ENCODE measurements around the gene GDPD5. TPM values are rescaled to one million over a fixed set of nuclear protein-coding genes. Genes with fewer than 3 reads are reported as not detected.

Gene GDPD5
- total and polyA plus RNA-seq, 9 of the 15 experiments (the other 6 are each of a cell fraction or from before 2014, with no cell fraction given), result 0.32 to 27.3 (median 8.0) TPM

DNA sequence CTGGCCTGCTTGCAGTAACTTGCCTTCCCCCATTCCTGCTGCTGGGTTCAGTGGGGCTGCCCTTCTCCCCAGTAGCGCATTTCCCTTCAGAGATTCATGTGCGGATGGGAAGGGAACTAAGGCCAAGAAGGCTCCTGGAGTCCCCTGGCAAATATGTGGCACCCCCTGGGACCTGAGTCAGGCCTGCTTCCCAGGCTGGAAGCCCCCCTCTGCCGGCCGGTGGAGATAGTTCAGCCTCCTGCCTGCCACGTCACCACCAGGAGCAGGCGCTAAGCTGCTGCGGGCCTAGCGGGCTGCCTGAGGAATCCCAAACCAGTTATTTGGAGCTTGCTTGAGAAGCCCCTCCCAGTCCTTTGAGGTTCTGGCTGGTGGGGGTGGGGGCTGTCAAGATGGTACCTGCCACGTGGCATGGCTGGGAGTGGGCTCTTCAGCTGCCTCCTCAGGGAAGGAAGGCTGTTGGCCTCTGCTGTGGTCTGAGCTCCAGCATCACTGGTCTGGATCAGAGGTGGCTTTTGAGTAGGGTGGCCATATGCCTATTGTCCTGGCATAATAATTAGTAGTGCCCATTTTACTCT lies 38.3 kb upstream of the GDPD5 start (continued):
- TF ChIP-seq CHAMP1 (IDR thresholded peaks at IDR 0.05) (no peak), SMARCA5 (IDR thresholded peaks at IDR 0.05) (no peak), MAZ (CRISPR knock-in tag; conservative IDR thresholded peaks at IDR 0.05 in 1 of 2, IDR thresholded peaks at IDR 0.05 in 1 of 2) (peak in 1 of 2 experiments; percentile 57; a peak in 3 of 4 replicates), RBFOX2 (IDR thresholded peaks at IDR 0.05; ENCODE audit: low read depth, low read length) (peak; percentile 78), HDGF (IDR thresholded peaks at IDR 0.05) (no peak), RBM15 (IDR thresholded peaks at IDR 0.05; ENCODE audit: insufficient read depth, low read length) (no peak), MLX (CRISPR knock-in tag; conservative IDR thresholded peaks at IDR 0.05) (no peak), CBFA2T3 (IDR thresholded peaks at IDR 0.05) (no peak), ZNF655 (CRISPR knock-in tag; IDR thresholded peaks at IDR 0.05) (no peak), PHF8 (IDR thresholded peaks at IDR 0.05; ENCODE audit: borderline replicate concordance, low read length) (no peak; the same call in 1 of the 2 replicates), FOSL1 (tag; conservative IDR thresholded peaks at IDR 0.05) (0 out of 2 replicates have a peak, but pooled peaks have one; percentile 18), ILF3 (IDR thresholded peaks at IDR 0.05; ENCODE audit: borderline replicate concordance) (no peak)
- TF ChIP-seq, protein P1, sequence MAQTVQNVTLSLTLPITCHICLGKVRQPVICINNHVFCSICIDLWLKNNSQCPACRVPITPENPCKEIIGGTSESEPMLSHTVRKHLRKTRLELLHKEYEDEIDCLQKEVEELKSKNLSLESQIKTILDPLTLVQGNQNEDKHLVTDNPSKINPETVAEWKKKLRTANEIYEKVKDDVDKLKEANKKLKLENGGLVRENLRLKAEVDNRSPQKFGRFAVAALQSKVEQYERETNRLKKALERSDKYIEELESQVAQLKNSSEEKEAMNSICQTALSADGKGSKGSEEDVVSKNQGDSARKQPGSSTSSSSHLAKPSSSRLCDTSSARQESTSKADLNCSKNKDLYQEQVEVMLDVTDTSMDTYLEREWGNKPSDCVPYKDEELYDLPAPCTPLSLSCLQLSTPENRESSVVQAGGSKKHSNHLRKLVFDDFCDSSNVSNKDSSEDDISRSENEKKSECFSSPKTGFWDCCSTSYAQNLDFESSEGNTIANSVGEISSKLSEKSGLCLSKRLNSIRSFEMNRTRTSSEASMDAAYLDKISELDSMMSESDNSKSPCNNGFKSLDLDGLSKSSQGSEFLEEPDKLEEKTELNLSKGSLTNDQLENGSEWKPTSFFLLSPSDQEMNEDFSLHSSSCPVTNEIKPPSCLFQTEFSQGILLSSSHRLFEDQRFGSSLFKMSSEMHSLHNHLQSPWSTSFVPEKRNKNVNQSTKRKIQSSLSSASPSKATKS (CRISPR knock-in tag; IDR thresholded peaks at IDR 0.05), result no peak
- TF ChIP-seq, protein P2, sequence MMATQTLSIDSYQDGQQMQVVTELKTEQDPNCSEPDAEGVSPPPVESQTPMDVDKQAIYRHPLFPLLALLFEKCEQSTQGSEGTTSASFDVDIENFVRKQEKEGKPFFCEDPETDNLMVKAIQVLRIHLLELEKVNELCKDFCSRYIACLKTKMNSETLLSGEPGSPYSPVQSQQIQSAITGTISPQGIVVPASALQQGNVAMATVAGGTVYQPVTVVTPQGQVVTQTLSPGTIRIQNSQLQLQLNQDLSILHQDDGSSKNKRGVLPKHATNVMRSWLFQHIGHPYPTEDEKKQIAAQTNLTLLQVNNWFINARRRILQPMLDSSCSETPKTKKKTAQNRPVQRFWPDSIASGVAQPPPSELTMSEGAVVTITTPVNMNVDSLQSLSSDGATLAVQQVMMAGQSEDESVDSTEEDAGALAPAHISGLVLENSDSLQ (IDR thresholded peaks at IDR 0.05), result no peak
- TF ChIP-seq, protein P3, sequence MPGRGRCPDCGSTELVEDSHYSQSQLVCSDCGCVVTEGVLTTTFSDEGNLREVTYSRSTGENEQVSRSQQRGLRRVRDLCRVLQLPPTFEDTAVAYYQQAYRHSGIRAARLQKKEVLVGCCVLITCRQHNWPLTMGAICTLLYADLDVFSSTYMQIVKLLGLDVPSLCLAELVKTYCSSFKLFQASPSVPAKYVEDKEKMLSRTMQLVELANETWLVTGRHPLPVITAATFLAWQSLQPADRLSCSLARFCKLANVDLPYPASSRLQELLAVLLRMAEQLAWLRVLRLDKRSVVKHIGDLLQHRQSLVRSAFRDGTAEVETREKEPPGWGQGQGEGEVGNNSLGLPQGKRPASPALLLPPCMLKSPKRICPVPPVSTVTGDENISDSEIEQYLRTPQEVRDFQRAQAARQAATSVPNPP (IDR thresholded peaks at IDR 0.05; ENCODE audit: borderline replicate concordance, insufficient read depth, insufficient read length), result no peak
